ENCODE measurements around the gene PCDHA10. TPM values are rescaled to one million over a fixed set of nuclear protein-coding genes. Genes with fewer than 3 reads are reported as not detected.

Gene PCDHA10
- total and polyA plus RNA-seq, 2 of the 13 experiments (the other 11 are each of a cell fraction or from before 2014, with no cell fraction given) = 0.01 to 0.02 TPM

GRCh38 chr5:140881889-140882590, 26.3 kb downstream of the PCDHA10 start, which contains the start of gene PCDHA13 (continued):
- no peak for TF ChIP-seq SIN3B (IDR thresholded peaks at IDR 0.05; ENCODE audit: low read length)
- TF ChIP-seq POLR2G (IDR thresholded peaks at IDR 0.05; ENCODE audit: low read depth, low read length) = no peak

- H3K27me3 ChIP-seq (ENCODE audit: control insufficient read depth in 1 of 2, insufficient read depth in 2 of 2, low read length in 2 of 2) = no peaks in the 10 kb centered on the region
- no peaks in the 10 kb centered on the region for H3K4me1 ChIP-seq (ENCODE audit: insufficient read depth, low read length)
- CTCF ChIA-PET (ENCODE audit: low intra/inter-chr PET ratio, low total read pairs) = interaction anchor here (1.1 to 1.5 kb wide), 2 partner anchors 158 to 159 kb away, joined by 3 to 6 read pairs; no protein-coding TSS in a partner anchor
- FAIRE-seq (no peak), ATAC-seq (no peak), DNase-seq (ENCODE audit: low spot score) (no peak)
- no peaks in the 10 kb centered on the region for H3K79me2 ChIP-seq (ENCODE audit: insufficient read depth, low read length)
- POLR2A ChIA-PET = no interaction called here
- H3K36me3 ChIP-seq (replicated peaks in 1 of 2; ENCODE audit: control insufficient read depth in 1 of 2, insufficient read depth in 2 of 2, low read length in 2 of 2) = no peaks in the 10 kb centered on the region
- no peak overlapping the region for H3K4me3 ChIP-seq (replicated peaks in 1 of 3; ENCODE audit: insufficient read depth in 1 of 3, low read depth in 2 of 3, low read length in 3 of 3)
- H4K20me1 ChIP-seq (ENCODE audit: insufficient read depth, low read length) = no peaks in the 10 kb centered on the region
- in situ Hi-C loops (cut with HindIII; ENCODE audit: extremely low pct_ligation_motif_present, low pct_unique_long_range_greater_than_20kb) = no loop called here
- intact Hi-C loops (cut with micrococcal nuclease; ENCODE audit: unreplicated experiment) = loop anchor here (1.0 kb wide), 1 partner anchor 159 kb away; no protein-coding TSS in a partner anchor
- BruUV-seq (replicated peaks) = no TSS peak
- no peak overlapping the region for H3K27ac ChIP-seq (ENCODE audit: extremely low read length, insufficient read depth, low read length)
- TF ChIP-seq MXD3 (CRISPR knock-in tag; IDR thresholded peaks at IDR 0.05) (no peak), DMAP1 (CRISPR knock-in tag; IDR thresholded peaks at IDR 0.05) (no peak), STAG1 (CRISPR knock-in tag; IDR thresholded peaks at IDR 0.05) (peak; percentile 29), ZFP91 (CRISPR knock-in tag; IDR thresholded peaks at IDR 0.05; ENCODE audit: borderline replicate concordance) (no peak), CTCF (CRISPR knock-in tag; IDR thresholded peaks at IDR 0.05) (peak; percentile 28; the same call in 1 of the 2 replicates), POLR2AphosphoS5 (IDR thresholded peaks at IDR 0.05; ENCODE audit: low read depth, low read length) (no peak), ZNF329 (CRISPR knock-in tag; IDR thresholded peaks at IDR 0.05; ENCODE audit: low read depth) (no peak)
- no peak overlapping the region for H3K4me2 ChIP-seq (ENCODE audit: low read depth, low read length)
- H3K9ac ChIP-seq (ENCODE audit: insufficient read depth, low read depth, low read length) = no peak overlapping the region
- H3K9me3 ChIP-seq (ENCODE audit: low read length) = no peaks in the 10 kb centered on the region
- 54% methylated on average over 12 of the region's 12 CpGs for WGBS (ENCODE audit: low lambda C conversion rate)
- no peak overlapping the region for H2AFZ ChIP-seq (ENCODE audit: low read length)
Measured at GRCh38 chr5:140882591-140882899, 26.8 kb downstream of the PCDHA10 start.
